ENCODE results near the gene FBXL19.
"Not testable (repeated sequence)": the region's sequence is repeated elsewhere in the genome, so short reads cannot be mapped to it uniquely, and the experiment has no call there.

Gene FBXL19

GRCh38 chr16:30934827-30935557 is 11.6 kb downstream of the FBXL19 start:
- peak; percentile 57 to 69 for DNase-seq (ENCODE audit: low read depth in 2 of 2)
- peak; percentile 80 for TF ChIP-seq CTCF (IDR thresholded peaks at IDR 0.05; ENCODE audit: low read depth, low read length)
- no peak overlapping the region for H3K4me3 ChIP-seq (replicated peaks in 1 of 2; ENCODE audit: low read depth in 2 of 2, low read length in 2 of 2)

- DNase-seq (ENCODE audit: low read depth in 2 of 2): no peak
- H3K4me3 ChIP-seq (replicated peaks in 1 of 2; ENCODE audit: low read depth in 2 of 2, low read length in 2 of 2): no peak overlapping the region
- TF ChIP-seq CTCF (IDR thresholded peaks at IDR 0.05; ENCODE audit: low read depth, low read length): no peak
Measured at GRCh38 chr16:30937692-30938091, 14.3 kb downstream of the FBXL19 start.

GRCh38 chr16:30939571-30939970 is 16.2 kb downstream of the FBXL19 start:
- not testable (repeated sequence) for H3K4me3 ChIP-seq (replicated peaks in 1 of 2; ENCODE audit: low read depth in 2 of 2, low read length in 2 of 2)
- peak in 1 of 2 donors; percentile 62 for DNase-seq (ENCODE audit: low read depth in 2 of 2)

- DNase-seq (ENCODE audit: low read depth in 2 of 2): peak; percentile 73 to 74
- no peak overlapping the region for H3K4me3 ChIP-seq (replicated peaks in 1 of 2; ENCODE audit: low read depth in 2 of 2, low read length in 2 of 2)
- peak; percentile 94 for TF ChIP-seq CTCF (IDR thresholded peaks at IDR 0.05; ENCODE audit: low read depth, low read length)
Measured at GRCh38 chr16:30941600-30942425, 18.4 kb downstream of the FBXL19 start.

GRCh38 chr16:30942426-30942806 is 19.0 kb downstream of the FBXL19 start:
- DNase-seq (ENCODE audit: low read depth in 2 of 2): no peak
- no peak for TF ChIP-seq CTCF (IDR thresholded peaks at IDR 0.05; ENCODE audit: low read depth, low read length)
- no peak overlapping the region for H3K4me3 ChIP-seq (replicated peaks in 1 of 2; ENCODE audit: low read depth in 2 of 2, low read length in 2 of 2)

GRCh38 chr16:30944352-30944751 is 21.0 kb downstream of the FBXL19 start:
- H3K4me3 ChIP-seq (replicated peaks in 1 of 2; ENCODE audit: low read depth in 2 of 2, low read length in 2 of 2): no peak overlapping the region
- TF ChIP-seq CTCF (IDR thresholded peaks at IDR 0.05; ENCODE audit: low read depth, low read length): no peak
- no peak for DNase-seq (ENCODE audit: low read depth in 2 of 2)

Measured in cardiac fibroblast (primary cell).